ENCODE results near the gene TMEM269.
"Not testable (repeated sequence)": the region's sequence is repeated elsewhere in the genome, so short reads cannot be mapped to it uniquely, and the experiment has no call there.

The TMEM269 gene

GRCh38 chr1:42748021-42748420, 36.8 kb upstream of the TMEM269 start:
- DNase-seq (ENCODE audit: low read depth): no peak

- no peak for DNase-seq (ENCODE audit: low read depth)
These were observed 36.1 kb upstream of the TMEM269 start for GRCh38 chr1:42748461-42749410.

GRCh38 chr1:42750041-42750440, 34.8 kb upstream of the TMEM269 start:
- DNase-seq (ENCODE audit: low read depth): no peak

GRCh38 chr1:42751511-42752070, 33.2 kb upstream of the TMEM269 start:
- DNase-seq (ENCODE audit: low read depth): not testable (repeated sequence)

GRCh38 chr1:42752284-42752683, 32.5 kb upstream of the TMEM269 start:
- DNase-seq (ENCODE audit: low read depth): no peak

- DNase-seq (ENCODE audit: low read depth): no peak
These were observed 31.7 kb upstream of the TMEM269 start for GRCh38 chr1:42753070-42753469.

- no peak for DNase-seq (ENCODE audit: low read depth)
These were observed 27.6 kb upstream of the TMEM269 start for GRCh38 chr1:42756956-42757891.

GRCh38 chr1:42757892-42758275, 26.9 kb upstream of the TMEM269 start:
- DNase-seq (ENCODE audit: low read depth): no peak

- DNase-seq (ENCODE audit: low read depth): no peak
These were observed 26.1 kb upstream of the TMEM269 start for GRCh38 chr1:42758641-42759040.

GRCh38 chr1:42759114-42759513, 25.7 kb upstream of the TMEM269 start:
- no peak for DNase-seq (ENCODE audit: low read depth)

GRCh38 chr1:42761567-42761966, 23.2 kb upstream of the TMEM269 start:
- no peak for DNase-seq (ENCODE audit: low read depth)

GRCh38 chr1:42762269-42762668, 22.5 kb upstream of the TMEM269 start:
- DNase-seq (ENCODE audit: low read depth): no peak

GRCh38 chr1:42765269-42765668, 19.5 kb upstream of the TMEM269 start:
- no peak for DNase-seq (ENCODE audit: low read depth)

GRCh38 chr1:42765832-42766740, 18.7 kb upstream of the TMEM269 start:
- no peak for DNase-seq (ENCODE audit: low read depth)

GRCh38 chr1:42766741-42767509, 17.9 kb upstream of the TMEM269 start, which contains the start of the genes C1orf50 and P3H1:
Gene C1orf50, plus strand, starts transcription at chr1:42767249. Its CDS starts 63 bp downstream, at chr1:42767312.
Gene P3H1, minus strand, starts transcription at chr1:42767028. Its CDS starts 57 bp downstream, at chr1:42766971.
- DNase-seq (ENCODE audit: low read depth): peak; percentile 99

GRCh38 chr1:42767510-42768000, 17.2 kb upstream of the TMEM269 start:
- no peak for DNase-seq (ENCODE audit: low read depth)

- DNase-seq (ENCODE audit: low read depth): no peak
These were observed 16.6 kb upstream of the TMEM269 start for GRCh38 chr1:42768172-42768571.

- no peak for DNase-seq (ENCODE audit: low read depth)
These were observed 15.0 kb upstream of the TMEM269 start for GRCh38 chr1:42769811-42770210.

- DNase-seq (ENCODE audit: low read depth): no peak
These were observed 11.4 kb upstream of the TMEM269 start for GRCh38 chr1:42773420-42773819.

GRCh38 chr1:42774928-42775526, 9.8 kb upstream of the TMEM269 start:
- no peak for DNase-seq (ENCODE audit: low read depth)

Measured in activated T-cell treated with anti-CD3 and anti-CD28 coated beads for 1 hour (primary cell).